Measurements from ENCODE around the gene ATL3. TPM values are rescaled to one million over a fixed set of nuclear protein-coding genes. Genes with fewer than 3 reads are reported as not detected.
"Not testable (repeated sequence)": the region's sequence is repeated elsewhere in the genome, so short reads cannot be mapped to it uniquely, and the experiment has no call there.

ATL3 gene
- total and polyA plus RNA-seq, 2 of the 4 experiments (the other 2 are of a cell fraction): 19.9 to 131 TPM

GRCh38 chr11:63617686-63618085 is 53.5 kb downstream of the ATL3 start:
- dilution Hi-C loops (cut with HindIII; ENCODE audit: low sequenced_read_pairs, unreplicated experiment); DNase-seq; CTCF ChIA-PET; H4K20me1 ChIP-seq (ENCODE audit: insufficient read depth, low read length); H3K27ac ChIP-seq (ENCODE audit: insufficient read depth, low read length); H3K9me3 ChIP-seq (ENCODE audit: control insufficient read depth, insufficient read depth, low read length); H3K36me3 ChIP-seq (ENCODE audit: control insufficient read depth, insufficient read depth, low read length); H3K4me3 ChIP-seq (ENCODE audit: insufficient read depth, low read depth, low read length); H3K14ac ChIP-seq (replicated peaks; ENCODE audit: low read depth, low read length); H2BK5ac ChIP-seq (ENCODE audit: low read depth, low read length, poor library complexity, severe bottlenecking); H3K27me3 ChIP-seq (ENCODE audit: control insufficient read depth, insufficient read depth, low read length); H2AFZ ChIP-seq (replicated peaks; ENCODE audit: low read length, poor library complexity); H2AK5ac ChIP-seq (ENCODE audit: low read depth, low read length); H2BK15ac ChIP-seq (ENCODE audit: low read depth, low read length); H3K18ac ChIP-seq (ENCODE audit: low read depth, low read length); H4K5ac ChIP-seq (ENCODE audit: low read depth, low read length); H3K9me1 ChIP-seq (ENCODE audit: insufficient read depth, low read length); H3K56ac ChIP-seq (ENCODE audit: extremely low read depth, insufficient read depth, low read length); H3K79me1 ChIP-seq (ENCODE audit: low read depth in 1 of 2, low read length in 2 of 2); H4K91ac ChIP-seq (ENCODE audit: insufficient read depth, low read depth, low read length); H4K8ac ChIP-seq (ENCODE audit: low read depth in 2 of 2, low read length in 2 of 2); in situ Hi-C loops (cut with MboI; ENCODE audit: low sequenced_read_pairs); H2AK9ac ChIP-seq (replicated peaks; ENCODE audit: low read depth, low read length, poor library complexity); intact Hi-C loops (cut with micrococcal nuclease); ATAC-seq (ENCODE audit: low read depth); BruUV-seq (replicated peaks); H3K4me2 ChIP-seq (ENCODE audit: low read depth, low read length); H2BK120ac ChIP-seq (ENCODE audit: low read depth, low read length); H3K9ac ChIP-seq (ENCODE audit: low read depth, low read length); H3K4ac ChIP-seq (ENCODE audit: low read depth, low read length); H3K4me1 ChIP-seq (ENCODE audit: control insufficient read depth, insufficient read depth, low read length); H2BK20ac ChIP-seq (ENCODE audit: low read depth, low read length); H3K23ac ChIP-seq (ENCODE audit: low read depth, low read length): not testable (repeated sequence)
- no CpG with 5 or more reads among the region's 5 CpGs for WGBS, 2 experiments (ENCODE audit: extremely low coverage in 2 of 2, insufficient read length in 1 of 2)
- POLR2A ChIA-PET (ENCODE audit: unreplicated experiment): interaction anchor here (0.6 kb wide), 1 partner anchor 1773 kb away, joined by 3 read pairs; no protein-coding TSS in a partner anchor
